Right cardiac atrium (tissue), 5 donors: Measurements from ENCODE around the gene ZNF648. TPM values are rescaled to one million over a fixed set of nuclear protein-coding genes. Genes with fewer than 3 reads are reported as not detected.
A peak's percentile ranks its signal among the peaks of the same experiment; 100 is the strongest.
"Not testable (repeated sequence)": the region's sequence is repeated elsewhere in the genome, so short reads cannot be mapped to it uniquely, and the experiment has no call there.

Experiments
- ATAC-seq, 2 donors: fragments of 200-7000 bp; cut with Tn5 transposase; one replicate each; pipeline versions ENCODE4 v1.8.0 to v1.9.1; 2020; ENCODE audit warnings: moderate library complexity in 2 of 2, mild to moderate bottlenecking in 1 of 2
- DNase-seq, 3 donors: peaks; one replicate each; pipeline ENCODE4 v3.0.0-alpha.2; 2020
- H3K27ac ChIP-seq: one replicate; pipeline ENCODE4 v1.5.1; 2013; ENCODE audit warnings: mild to moderate bottlenecking, low read length, control low read depth, moderate library complexity
- H3K27me3 ChIP-seq: one replicate; pipeline ENCODE4 v1.6.1; 2013; ENCODE audit not compliant: control insufficient read depth, insufficient read depth
- H3K4me1 ChIP-seq: one replicate; pipeline ENCODE4 v1.6.1; 2013; ENCODE audit warnings: low read length; ENCODE audit not compliant: control insufficient read depth, insufficient read depth
- H3K4me3 ChIP-seq: one replicate; pipeline ENCODE4 v1.5.1; 2013; ENCODE audit warnings: low read length, control low read depth
- H3K9me3 ChIP-seq: one replicate; pipeline ENCODE4 v1.6.1; 2013; ENCODE audit warnings: low read length; ENCODE audit not compliant: control insufficient read depth
- WGBS: extraction: QIAGEN DNeasy Blood & Tissue Kit; methylation state at CpG from one replicate; pipeline ENCODE4 v1.1.7; 2013; 5-methylcytosine and 5-hydroxymethylcytosine counted together
- intact Hi-C, 4 donors: fragments of 100-400 bp; cut with DNase I; formaldehyde crosslinking; loops; one replicate each; pipeline versions ENCODE4 v1.11.0 to v1.14.0; 2022 to 2023
- polyA plus RNA-seq: library from polyadenylated mRNA; stranded (reverse); fragments of 200-250 nt; gene quantifications from one replicate; pipeline ENCODE4 v1.2.3, GENCODE V29; 2013
- total RNA-seq, 4 donors: library from RNA; stranded (reverse); fragmentation: NEBNext Ultra II Directional; extraction: Animal tissue kit (Norgen Biotek cat#: 25700); gene quantifications; one replicate each; pipeline ENCODE4 v1.2.1, GENCODE V29; 2021
- donor health status: healthy with polysubstance abuse.
- donor health status: DM: no; HTN: yes; CAD: no.
- donor health status: DM: no; HTN: no; CAD: no.
- donor health status: DM: no; HTN: yes; CAD: no; lungs with severe emphysema.
- donor health status: DM: yes; HTN: yes; CAD: no.

The ZNF648 gene
- total and polyA plus RNA-seq, 5 donors = not detected

GRCh38 chr1:182029379-182030331 is 31.9 kb downstream of the ZNF648 start:
- H3K9me3 ChIP-seq = no peaks in the 10 kb centered on the region
- no peaks in the 10 kb centered on the region for H3K4me1 ChIP-seq
- intact Hi-C loops = no loop called here
- ATAC-seq (peak; percentile 99 to 100), DNase-seq (peak; percentile 96 to 98 (median 98))
- H3K27me3 ChIP-seq = no peaks in the 10 kb centered on the region
- under 1% methylated on average over 68 of the region's 68 CpGs for WGBS
- peak overlapping the region; percentile 9 for H3K27ac ChIP-seq
- peak overlapping the region; percentile 73 for H3K4me3 ChIP-seq

- WGBS = 2% methylated on average over 2 of the region's 2 CpGs
These were observed 32.5 kb downstream of the ZNF648 start for GRCh38 chr1:182029002-182029378.

GRCh38 chr1:182015360-182015759 is 46.2 kb downstream of the ZNF648 start:
- DNase-seq (no peak), ATAC-seq (no peak)
- Histone ChIP-seq H3K27me3 (no peaks in the 10 kb centered on the region), H3K27ac (no peak overlapping the region), H3K9me3 (peaks cover 2% of the 10 kb centered on the region), H3K4me3 (no peak overlapping the region), H3K4me1 (no peaks in the 10 kb centered on the region)
- intact Hi-C loops = no loop called here
- 82% methylated on average over 2 of the region's 2 CpGs for WGBS

More at GRCh38 chr1:182029002-182029378, 32.5 kb downstream of the ZNF648 start:
- ATAC-seq (no peak), DNase-seq (no peak)
- Histone ChIP-seq H3K9me3 (no peaks in the 10 kb centered on the region), H3K27ac (peak overlapping the region; percentile 1), H3K27me3 (no peaks in the 10 kb centered on the region), H3K4me1 (no peaks in the 10 kb centered on the region), H3K4me3 (peak overlapping the region; percentile 73)
- intact Hi-C loops = no loop called here

- WGBS = 96% methylated on average over 37 of the region's 37 CpGs
- DNase-seq = peak in 2 of 3 donors; percentile 29 to 54
- H3K27me3 ChIP-seq, H3K27ac ChIP-seq, H3K4me1 ChIP-seq, H3K4me3 ChIP-seq, H3K9me3 ChIP-seq, intact Hi-C loops, ATAC-seq: not testable (repeated sequence)
These were observed 50.6 kb downstream of the ZNF648 start for GRCh38 chr1:182010800-182011370.

GRCh38 chr1:182005398-182005797 is 56.1 kb downstream of the ZNF648 start:
- ATAC-seq, H3K4me3 ChIP-seq, intact Hi-C loops: not testable (repeated sequence)

GRCh38 chr1:182004601-182005000 is 56.9 kb downstream of the ZNF648 start:
- Histone ChIP-seq H3K27ac (no peak overlapping the region), H3K4me3 (no peak overlapping the region), H3K9me3 (no peaks in the 10 kb centered on the region), H3K4me1 (peaks cover 2% of the 10 kb centered on the region), H3K27me3 (no peaks in the 10 kb centered on the region)
- DNase-seq = peak in 2 of 3 donors; percentile 22 to 39
- intact Hi-C loops = no loop called here
- peak in 1 of 2 donors; percentile 56 for ATAC-seq
- WGBS = 86% methylated on average over 3 of the region's 3 CpGs

More at GRCh38 chr1:182005398-182005797, 56.1 kb downstream of the ZNF648 start:
- WGBS = 89% methylated on average over 3 of the region's 3 CpGs
- not testable (repeated sequence) for H3K27ac ChIP-seq, H3K9me3 ChIP-seq, H3K4me1 ChIP-seq, DNase-seq, H3K27me3 ChIP-seq
